GM19023 (cell line): ENCODE measurements around the gene MT1E.

ENCODE experiments used
- ATAC-seq: cut with Tn5 transposase; IDR thresholded peaks from one replicate; pipeline ENCODE4 v1.9.1; 2021; ENCODE audit warnings: mild to moderate bottlenecking, moderate library complexity; ENCODE audit not compliant: unreplicated experiment

The MT1E gene

DNA sequence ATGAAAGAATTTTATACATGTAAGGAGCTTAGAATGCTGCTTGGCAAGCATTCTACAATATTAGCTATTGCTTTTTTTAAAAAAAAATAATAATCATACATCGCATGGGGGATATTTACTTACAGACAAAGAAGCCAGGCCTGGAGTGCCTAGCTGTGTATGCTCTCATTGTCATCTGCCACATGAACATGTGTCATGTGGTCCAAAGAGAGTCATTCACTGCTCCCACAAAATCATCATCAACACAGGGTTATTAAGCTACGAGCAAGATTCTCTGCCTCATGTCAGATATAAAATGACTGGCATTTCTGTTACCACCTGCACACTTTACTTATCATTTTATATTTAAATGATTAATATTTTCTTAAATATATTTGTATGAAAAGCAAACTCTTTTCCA, 1.9 kb upstream of the MT1E start:
- ATAC-seq: no peak

DNA sequence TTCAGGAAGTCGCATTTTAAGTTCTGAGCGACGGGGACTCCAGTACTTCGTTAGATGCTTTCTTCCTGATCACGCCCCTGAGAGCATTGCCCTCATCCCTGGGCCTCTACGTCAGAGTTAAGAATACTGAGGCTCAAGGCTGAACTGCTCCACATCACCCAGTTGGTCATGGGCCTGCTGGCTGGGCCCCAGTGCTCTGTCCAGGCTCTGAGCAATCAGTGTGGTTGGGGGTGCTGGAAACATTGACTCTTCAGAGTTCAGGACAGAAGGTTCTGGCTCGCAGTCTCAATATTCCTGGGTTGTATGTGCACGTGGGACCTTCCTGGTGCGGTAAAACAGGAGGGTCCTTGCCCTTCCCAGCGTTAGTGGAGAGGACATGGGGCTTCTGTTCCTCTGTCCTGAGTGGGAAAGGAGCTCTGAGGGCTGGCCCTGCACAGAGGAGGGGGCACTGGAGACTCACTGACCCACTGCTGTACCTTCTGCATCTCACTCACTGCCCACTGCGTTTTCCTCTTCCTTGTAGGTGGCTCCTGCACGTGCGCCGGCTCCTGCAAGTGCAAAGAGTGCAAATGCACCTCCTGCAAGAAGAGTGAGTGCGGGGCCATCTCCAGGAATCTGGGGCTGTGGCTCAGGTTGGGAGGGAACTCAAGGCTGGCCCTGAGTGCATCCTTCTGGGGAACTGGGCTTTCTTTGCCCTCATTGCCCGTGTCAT, 518 bp downstream of the MT1E start:
- peak; percentile 13 for ATAC-seq

DNA sequence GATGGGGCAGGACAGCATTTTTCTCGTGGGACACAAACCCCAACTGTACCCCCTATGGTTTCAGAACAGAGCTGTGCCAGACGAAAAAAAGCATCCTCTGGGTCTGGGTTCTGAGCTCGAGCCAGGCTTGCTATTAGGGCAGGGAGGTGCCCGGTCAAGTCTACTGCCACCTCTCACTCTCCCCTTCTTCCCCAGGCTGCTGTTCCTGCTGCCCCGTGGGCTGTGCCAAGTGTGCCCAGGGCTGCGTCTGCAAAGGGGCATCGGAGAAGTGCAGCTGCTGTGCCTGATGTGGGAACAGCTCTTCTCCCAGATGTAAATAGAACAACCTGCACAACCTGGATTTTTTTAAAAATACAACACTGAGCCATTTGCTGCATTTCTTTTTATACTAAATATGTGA, 1.1 kb downstream of the MT1E start:
- ATAC-seq: no peak

DNA sequence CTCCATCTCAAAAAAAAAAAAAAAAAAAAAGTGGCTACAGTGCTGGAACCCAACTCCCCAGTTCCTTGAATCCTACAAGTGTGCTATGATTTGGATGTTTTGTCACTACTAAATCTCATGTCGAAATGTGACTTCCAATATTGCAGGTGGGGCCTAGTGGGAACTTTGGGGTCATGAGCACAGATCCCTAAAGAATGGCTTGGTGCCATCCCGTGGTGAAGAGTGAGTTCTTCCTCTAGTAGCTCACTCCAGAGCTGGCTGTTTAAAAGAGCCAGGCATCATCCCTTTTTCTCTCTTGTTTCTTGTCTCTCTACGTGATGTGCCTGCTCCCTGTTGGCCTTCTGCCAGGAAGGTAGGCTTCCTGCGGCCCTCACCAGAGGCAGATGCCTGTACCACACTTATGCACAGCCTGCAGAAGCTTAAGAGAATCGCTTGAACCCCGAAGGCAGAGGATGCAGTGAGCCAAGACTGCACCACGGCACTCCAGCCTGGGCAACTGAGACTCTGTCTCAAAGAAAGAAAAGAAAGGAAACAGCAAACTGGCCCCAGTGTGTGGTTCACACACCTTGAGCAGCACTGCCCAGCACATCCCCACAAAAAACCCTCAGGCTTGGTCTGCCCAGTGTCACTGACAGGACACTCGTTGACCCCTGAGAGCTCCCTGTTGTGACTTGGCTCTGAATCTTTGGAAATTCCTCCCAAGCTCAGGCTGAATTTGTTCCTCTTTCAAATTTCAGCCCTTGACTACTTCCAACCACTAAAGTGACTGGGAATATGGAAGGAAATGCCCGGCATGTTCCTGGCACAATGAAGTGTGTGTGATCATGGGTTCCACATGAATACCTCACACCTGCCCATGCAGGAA, 3.1 kb downstream of the MT1E start:
- ATAC-seq: no peak

DNA sequence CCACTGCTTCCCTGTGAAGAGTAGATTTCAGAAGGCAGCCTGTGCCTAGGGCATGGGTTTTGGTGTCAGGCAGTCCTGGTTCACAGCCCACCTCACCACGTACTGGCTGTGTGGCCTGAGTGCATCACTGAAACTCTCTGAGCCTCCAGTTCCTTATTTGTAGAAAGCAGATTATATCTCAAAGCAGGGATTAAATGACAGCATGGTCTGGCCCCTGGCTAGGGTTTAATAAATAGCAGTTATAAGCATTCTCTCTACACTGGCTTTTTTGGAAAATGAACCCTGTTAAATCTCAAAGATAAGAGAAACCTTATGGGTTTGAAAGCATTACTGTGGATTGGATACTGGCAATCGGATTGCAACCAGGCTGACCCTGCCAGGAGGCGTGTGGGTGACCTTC, 4.0 kb downstream of the MT1E start:
- ATAC-seq: no peak

DNA sequence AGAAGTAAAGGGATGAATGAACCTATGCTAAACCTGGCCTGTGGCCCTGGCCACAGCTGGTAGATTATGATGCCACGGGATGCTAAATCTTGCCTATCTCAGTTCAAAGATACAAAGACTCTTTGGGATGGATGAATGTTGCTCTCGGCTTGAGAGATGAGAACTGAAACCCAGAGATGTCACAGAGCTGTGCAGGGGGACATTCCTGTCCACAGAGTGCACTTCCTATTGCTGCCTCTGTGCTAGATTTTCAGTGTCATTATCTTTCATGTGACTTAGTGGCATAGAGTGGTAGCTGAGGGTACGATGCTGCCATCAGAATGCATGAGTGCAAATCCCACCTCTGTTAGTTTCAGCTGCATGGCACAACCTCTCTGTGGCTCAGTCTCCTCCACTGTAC, 4.6 kb downstream of the MT1E start:
- peak; percentile 69 for ATAC-seq

DNA sequence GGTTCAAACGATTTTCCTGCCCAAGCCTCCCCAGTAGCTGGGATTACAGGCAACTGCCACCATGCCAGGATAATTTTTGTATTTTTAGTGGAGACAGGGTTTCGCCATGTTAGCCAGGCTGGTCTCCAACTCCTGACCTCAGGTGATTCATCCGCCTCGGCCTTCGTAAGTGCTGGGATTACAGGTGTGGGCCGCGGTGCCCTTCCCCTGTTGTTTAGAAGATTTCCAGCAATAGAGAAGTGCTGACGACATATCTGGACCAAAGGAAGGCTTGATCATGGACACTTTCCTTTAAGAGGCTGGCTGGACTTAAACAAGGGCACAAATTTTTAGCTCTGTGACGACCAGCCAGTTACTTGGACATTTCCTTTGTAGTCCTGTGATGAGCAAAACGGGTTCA, 5.6 kb downstream of the MT1E start:
- no peak for ATAC-seq

DNA sequence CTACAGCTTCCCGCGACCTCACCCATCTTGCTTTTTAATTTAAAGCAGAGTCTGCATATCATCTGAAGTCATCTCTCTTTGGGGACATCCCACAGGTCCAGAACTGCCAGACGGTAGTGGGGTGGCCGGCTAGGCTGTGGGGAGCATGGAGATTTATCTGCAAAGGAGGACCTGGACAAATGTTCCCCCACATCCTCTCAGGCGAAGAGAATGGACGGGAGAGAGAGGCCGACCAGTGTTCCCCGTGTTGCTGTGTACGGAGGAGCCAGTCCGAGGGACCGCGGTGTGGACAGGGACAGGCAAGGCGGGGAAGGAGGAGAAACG, 6.2 kb downstream of the MT1E start:
- no peak for ATAC-seq

DNA sequence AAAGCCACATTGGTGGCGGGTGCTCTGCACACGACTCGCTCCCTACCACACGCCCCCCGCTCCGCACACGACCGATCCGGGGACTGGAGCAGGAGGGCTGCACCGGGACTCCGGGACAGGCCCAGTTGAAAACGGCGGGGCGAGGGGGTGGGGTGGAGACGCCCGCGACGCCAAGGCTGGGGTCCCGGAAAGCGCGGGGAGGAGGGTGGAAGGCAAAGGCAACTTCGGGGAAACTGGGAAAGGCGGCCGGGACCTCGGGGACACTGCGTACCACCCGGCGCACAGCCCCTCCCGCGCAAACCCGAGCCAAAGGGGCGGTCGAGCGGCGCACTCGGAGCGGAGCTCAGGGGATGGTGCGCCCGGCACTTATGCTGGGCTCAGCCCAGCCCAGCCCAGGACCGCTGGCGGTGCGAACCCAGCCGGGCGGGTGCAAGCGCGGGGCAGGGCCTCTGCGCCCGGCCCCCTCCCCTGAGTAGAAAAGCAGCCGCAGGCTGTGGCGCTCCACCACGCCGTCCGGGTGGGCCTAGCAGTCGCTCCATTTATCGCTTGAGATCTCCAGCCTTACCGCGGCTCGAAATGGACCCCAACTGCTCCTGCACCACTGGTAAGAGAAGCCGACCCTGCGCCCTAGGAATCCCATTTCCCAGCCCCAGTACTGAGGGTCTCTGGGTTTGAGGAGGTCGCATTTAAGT, 6.7 kb downstream of the MT1E start, which contains the start of gene MT1M:
MT1M (plus strand) TSS at position 504 of the 692 bp plus-strand sequence; CDS start at position 577, 73 bp downstream.
- no peak for ATAC-seq

DNA sequence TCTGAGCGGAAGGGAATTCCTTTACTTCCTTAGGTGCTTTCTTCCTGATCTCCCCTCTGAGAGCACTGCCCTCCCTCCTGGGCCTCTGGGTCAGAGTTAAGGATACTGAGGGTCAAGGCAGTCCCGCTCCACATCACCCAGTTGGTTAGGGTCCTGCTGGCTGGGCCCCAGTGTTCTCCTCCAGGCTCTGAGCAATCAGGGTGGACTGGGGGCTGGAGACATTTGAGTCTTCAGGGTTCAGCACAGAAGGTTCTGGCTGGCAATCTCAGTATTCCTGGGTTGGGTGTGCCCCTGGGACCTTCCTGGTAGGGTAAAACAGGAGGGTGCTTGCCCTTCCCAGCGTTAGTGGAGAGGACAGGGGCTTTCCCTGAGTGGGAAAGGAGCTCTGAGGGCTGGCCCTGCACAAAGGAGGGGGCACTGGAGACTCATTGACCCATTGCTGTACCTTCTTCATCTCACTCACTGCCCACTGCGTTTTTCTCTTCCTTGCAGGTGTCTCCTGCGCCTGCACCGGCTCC, 7.3 kb downstream of the MT1E start:
- no peak for ATAC-seq

DNA sequence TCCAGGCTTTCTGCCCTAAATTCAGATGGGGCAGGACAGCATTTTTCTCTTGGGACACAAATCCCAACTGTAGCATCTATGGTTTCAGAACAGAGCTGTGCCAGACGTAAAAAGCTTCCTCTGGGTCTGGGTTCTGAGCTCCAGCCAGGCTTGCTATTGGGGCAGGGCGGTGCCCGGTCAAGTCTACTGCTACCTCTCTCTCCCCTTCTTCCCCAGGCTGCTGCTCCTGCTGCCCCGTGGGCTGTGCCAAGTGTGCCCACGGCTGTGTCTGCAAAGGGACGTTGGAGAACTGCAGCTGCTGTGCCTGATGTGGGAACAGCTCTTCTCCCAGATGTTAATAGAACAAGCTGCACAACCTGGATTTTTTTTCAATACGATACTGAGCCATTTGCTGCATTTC, 8.0 kb downstream of the MT1E start:
- ATAC-seq: no peak

DNA sequence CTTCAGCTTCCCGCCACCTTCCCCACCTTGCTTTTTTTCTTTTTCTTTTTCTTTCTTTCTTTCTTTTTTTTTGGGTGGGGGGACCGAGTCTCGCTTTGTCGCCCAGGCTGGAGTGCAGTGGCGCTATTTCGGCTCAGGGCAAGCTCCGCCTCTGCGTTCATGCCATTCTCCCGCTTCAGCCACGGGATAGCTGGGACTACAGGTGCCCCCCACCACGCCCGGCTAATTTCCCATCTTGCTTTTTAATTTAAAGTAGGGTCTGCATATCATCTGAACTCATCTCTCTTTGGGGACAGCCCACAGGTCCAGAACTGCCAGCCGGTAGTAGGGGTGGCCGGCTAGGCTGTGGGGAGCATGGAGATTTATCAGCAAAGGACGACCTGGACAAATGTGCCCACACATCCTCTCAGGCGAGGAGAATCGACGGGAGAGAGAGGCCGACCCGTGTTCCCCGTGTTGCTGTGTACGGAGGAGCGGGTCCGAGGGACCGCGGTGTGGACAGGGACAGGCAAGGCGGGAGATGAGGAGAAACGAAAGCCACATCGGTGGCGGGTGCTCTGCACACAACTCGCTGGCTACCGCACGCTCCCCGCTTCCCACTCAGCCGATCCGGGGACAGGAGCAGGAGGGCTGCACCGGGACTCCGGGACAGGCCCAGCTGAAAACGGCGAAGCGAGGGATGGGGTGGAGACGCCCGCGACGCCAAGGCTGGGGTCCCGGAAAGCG, 9.3 kb downstream of the MT1E start:
- ATAC-seq: no peak

DNA sequence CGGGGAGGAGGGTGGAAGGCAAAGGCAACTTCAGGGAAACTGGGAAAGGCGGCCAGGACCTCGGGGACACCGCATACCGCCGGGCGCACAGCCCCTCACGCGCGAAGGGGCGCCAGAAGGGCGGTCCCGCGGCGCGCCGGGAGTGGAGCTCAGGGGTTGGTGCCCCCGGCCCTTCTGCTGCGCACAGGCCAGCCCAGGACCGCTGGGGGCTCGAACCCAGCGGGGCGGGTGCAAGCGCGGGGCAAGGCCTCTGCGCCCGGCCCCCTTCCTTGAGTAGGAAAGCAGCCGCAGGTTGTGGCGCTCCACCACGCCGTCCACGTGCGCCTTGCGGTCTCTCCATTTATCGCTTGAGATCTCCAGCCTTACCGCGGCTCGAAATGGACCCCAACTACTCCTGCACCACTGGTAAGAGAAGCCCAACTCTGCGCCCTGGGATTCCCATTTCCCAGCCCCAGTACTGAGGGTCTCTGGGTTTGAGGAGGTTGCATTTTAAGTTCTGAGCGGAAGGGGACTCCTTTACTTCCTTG, 9.9 kb downstream of the MT1E start:
- no peak for ATAC-seq

DNA sequence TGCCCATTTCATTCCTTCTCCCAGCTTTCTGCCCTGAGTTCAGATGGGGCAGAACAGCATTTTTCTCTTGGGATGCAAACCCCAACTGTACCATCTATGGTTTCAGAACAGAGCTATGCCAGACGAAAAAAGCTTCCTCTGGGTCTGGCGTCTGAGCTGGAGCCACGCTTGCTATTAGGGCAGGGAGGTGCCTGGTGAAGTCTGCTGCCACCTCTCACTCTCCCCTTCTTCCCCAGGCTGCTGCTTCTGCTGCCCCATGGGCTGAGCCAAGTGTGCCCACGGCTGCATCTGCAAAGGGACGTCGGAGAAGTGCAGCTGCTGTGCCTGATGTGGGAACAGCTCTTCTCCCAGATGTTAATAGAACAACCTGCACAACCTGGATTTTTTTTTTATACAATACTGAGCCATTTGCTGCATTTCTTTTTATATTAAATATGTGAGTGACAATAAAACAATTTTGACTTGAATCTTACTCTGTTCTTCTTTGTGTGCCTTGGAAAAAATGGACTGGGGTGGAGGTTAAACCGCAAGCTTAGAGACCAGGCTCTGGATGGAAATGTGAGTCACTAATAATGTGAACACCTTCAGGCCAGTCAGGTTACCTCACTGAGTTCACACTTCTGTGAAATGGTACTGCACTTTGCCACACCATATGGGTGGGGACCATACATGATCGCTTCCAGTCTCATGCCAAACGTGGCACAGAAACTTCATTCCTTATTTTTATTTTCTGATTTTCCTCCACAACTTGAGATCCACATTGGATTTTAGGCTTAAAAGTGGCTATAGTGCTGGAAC, 11.2 kb downstream of the MT1E start:
- ATAC-seq: no peak

DNA sequence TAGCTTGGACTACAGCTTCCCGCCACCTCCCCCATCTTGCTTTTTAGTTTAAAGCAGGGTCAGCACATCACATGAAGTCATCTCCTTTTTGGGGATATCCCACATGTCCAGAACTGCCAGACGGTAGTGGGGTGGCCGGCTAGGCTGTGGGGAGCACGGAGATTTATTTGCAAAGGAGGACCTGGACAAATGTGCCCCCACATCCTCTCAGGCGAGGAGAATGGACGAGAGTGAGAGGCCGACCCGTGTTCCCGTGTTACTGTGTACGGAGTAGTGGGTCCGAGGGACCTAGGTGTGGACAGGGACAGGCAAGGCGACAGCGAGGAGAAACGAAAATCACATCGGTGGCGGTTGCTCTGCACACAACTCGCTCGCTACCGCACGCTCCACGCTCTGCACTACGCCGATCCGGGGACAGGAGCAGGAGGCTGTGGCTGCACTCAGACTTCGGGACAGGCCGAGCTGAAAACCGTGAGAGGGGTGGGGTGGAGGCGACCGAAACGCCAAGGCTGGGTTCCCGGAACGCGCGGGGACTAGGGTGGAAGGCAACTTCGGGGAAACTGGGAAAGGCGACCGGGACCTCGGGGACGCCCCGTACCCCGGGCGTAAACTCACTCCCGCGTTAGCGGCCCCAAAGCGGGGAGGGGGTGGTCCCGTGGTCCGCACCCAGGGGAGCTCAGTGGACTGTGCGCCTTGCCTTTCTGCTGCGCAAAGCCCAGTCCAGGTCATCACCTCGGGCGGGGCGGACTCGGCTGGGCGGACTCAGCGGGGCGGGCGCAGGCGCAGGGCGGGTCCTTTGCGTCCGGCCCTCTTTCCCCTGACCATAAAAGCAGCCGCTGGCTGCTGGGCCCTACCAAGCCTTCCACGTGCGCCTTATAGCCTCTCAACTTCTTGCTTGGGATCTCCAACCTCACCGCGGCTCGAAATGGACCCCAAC, 12.5 kb downstream of the MT1E start, which contains the start of gene MT1A:
MT1A (plus strand) TSS at position 853 of the 937 bp plus-strand sequence; CDS start at position 926, 73 bp downstream.
- no peak for ATAC-seq

DNA sequence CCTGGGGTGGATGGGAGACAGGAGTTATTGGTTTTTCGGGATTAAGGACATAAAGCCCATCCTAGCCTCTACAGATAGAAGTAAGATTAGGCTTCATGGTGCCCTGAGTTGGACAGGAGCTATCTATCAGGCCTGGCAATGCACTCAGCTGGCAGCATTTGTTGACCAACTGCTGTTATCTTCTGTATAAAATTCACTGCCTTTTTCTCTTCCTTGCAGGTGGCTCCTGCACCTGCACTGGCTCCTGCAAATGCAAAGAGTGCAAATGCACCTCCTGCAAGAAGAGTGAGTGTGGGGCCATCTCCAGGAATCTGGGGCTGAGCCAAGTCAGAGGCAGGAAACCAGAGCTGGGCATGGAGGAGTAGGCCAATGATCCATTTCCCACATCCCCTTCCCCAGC, 13.5 kb downstream of the MT1E start:
- ATAC-seq: no peak

DNA sequence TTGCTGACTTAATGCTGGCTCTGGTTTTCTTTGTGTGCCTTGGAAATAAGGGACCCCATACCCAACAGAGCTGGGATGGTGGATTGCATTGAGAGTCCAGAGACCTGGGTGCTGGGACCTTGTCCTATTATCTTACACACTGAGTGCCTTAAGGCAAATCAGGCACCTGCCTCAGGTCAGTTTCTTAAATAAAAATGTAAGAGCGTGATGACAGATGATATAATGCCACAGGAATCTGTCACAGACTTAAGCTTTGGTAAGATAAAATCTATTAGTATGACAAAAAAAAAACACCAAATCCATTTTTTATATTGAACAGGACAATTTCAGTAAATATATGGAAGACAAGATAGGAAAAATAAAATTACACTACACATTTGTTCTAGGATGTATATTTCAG, 14.5 kb downstream of the MT1E start:
- ATAC-seq: no peak

DNA sequence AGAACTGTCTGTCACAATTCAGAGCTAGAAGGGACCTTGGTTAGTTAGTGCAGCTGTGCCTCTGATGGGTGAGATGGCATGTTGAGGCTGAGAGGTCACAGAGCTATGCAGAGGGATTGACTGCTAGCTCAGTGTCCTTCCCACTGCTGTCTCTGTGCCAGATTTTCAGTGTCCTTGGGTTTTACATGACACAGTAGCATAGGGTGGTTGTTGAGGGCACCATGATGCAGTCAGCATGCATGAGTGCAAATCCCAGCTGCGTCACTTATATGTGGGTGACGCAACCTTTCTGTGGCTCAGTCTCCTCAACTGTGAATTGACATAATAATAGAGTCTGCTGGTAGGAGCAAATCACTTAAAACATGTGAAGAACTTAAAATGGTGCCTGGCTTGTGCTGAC, 15.6 kb downstream of the MT1E start:
- ATAC-seq: no peak
